GM12878 (cell line): ENCODE results near the gene FUT3.
A peak's percentile ranks its signal among the peaks of the same experiment; 100 is the strongest.

ENCODE experiments used
- BHLHE40 ChIP-seq, 2 experiments: fragments of 450-650 bp in 1 of 2; IDR thresholded peaks; 2 replicates each; pipeline ENCODE4 v1.6.1; 2011 to 2017; ENCODE audit warnings: low read depth in 2 of 2, borderline replicate concordance in 1 of 2, improper control_type of control experiment in 1 of 2, low read length in 1 of 2, mild to moderate bottlenecking in 1 of 2
- CHD1 ChIP-seq: IDR thresholded peaks from 2 replicates; pipeline ENCODE4 v1.6.1; 2012; ENCODE audit warnings: low read depth, low read length, improper control_type of control experiment
- CHD2 ChIP-seq: IDR thresholded peaks from 2 replicates; pipeline ENCODE4 v1.6.1; 2011; ENCODE audit warnings: low read depth, low read length, improper control_type of control experiment, borderline replicate concordance
- EP300 ChIP-seq, 2 experiments: fragments of 150-350 bp in 1 of 2; IDR thresholded peaks; 2 replicates each; pipeline ENCODE4 v1.6.1; 2011 to 2012; ENCODE audit warnings: low read depth in 2 of 2, low read length in 2 of 2, borderline replicate concordance in 1 of 2, improper control_type of control experiment in 1 of 2, inconsistent platforms in 1 of 2; ENCODE audit not compliant: control insufficient read depth in 1 of 2
- ESRRA ChIP-seq: IDR thresholded peaks from 2 replicates; pipeline ENCODE4 v1.6.1; 2012; ENCODE audit warnings: mild to moderate bottlenecking, low read length, improper control_type of control experiment
- JUND ChIP-seq: IDR thresholded peaks from 2 replicates; pipeline ENCODE4 v1.6.1; 2012; ENCODE audit warnings: low read depth, mild to moderate bottlenecking, low read length, improper control_type of control experiment, moderate library complexity
- POLR2AphosphoS5 ChIP-seq: IDR thresholded peaks from 2 replicates; pipeline ENCODE4 v1.6.1; 2011; ENCODE audit warnings: mild to moderate bottlenecking, low read length, inconsistent platforms
- RB1 ChIP-seq: fragments of 450-650 bp; formaldehyde crosslinking; IDR thresholded peaks from 2 replicates; pipeline ENCODE4 v1.6.1; 2017; ENCODE audit warnings: mild to moderate bottlenecking, borderline replicate concordance
- YY1 ChIP-seq: IDR thresholded peaks from 2 replicates; pipeline ENCODE4 v1.6.1; 2011; ENCODE audit warnings: low read depth, mild to moderate bottlenecking, low read length
- TF ChIP-seq, protein P1 (sequence below): fragments of 450-650 bp; IDR thresholded peaks from 2 replicates; pipeline ENCODE4 v1.6.1; 2016; ENCODE audit warnings: mild to moderate bottlenecking, moderate library complexity, borderline replicate concordance
- TF ChIP-seq, protein P2 (sequence below), 3 experiments: IDR thresholded peaks in 2 of 3; conservative IDR thresholded peaks in 1 of 3; 2 replicates each; pipeline ENCODE4 v1.5.1; 2011; ENCODE audit warnings: low read depth in 3 of 3, low read length in 3 of 3, mild to moderate bottlenecking in 3 of 3, control low read depth in 2 of 3, moderate library complexity in 2 of 3, inconsistent platforms in 1 of 3, mixed read lengths in 1 of 3; ENCODE audit not compliant: control insufficient read depth in 2 of 3, insufficient read depth in 1 of 3; ENCODE audit errors: extremely low read depth in 1 of 3

DNA sequence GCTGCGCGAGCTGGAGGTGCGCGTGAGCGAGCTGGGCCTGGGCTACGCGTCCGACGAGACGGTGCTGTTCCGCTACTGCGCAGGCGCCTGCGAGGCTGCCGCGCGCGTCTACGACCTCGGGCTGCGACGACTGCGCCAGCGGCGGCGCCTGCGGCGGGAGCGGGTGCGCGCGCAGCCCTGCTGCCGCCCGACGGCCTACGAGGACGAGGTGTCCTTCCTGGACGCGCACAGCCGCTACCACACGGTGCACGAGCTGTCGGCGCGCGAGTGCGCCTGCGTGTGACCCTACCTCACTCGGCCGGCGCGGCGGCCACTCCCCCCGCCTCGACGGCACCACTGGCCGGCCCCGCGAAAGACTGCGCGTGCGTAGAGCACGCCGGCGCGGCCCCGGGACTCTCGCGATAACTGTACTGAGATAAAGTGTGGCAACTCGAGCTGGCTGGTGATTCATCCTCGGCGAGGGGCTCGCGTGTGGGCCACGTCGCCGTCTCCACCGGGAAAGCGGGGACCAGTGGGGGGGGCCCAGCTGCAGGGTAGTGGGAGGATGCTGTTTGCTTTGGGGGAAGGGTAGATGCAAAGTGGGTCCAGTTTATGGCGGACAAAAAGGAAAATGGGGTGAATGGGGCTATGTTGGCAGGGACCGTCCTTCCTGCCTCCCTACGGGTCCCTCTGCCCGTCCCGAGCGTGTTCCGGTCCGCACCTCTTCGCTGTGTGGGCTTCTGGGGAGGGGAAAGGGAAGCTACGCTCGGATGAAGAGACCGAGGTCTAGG lies 23.2 kb downstream of the FUT3 start:
- TF ChIP-seq ESRRA (no peak), EP300 (IDR thresholded peaks at IDR 0.05; ENCODE audit: borderline replicate concordance in 1 of 2, control insufficient read depth in 1 of 2, low read depth in 2 of 2, low read length in 2 of 2) (no peak), YY1 (no peak), CHD1 (no peak), POLR2AphosphoS5 (peak; percentile 96), BHLHE40 (IDR thresholded peaks at IDR 0.05; ENCODE audit: borderline replicate concordance in 1 of 2, low read depth in 2 of 2, low read length in 1 of 2) (peak in 1 of 2 experiments; percentile 66; a peak in 2 of 4 replicates), CHD2 (peak; percentile 96), RB1 (no peak), JUND (no peak)
- TF ChIP-seq, protein P1, sequence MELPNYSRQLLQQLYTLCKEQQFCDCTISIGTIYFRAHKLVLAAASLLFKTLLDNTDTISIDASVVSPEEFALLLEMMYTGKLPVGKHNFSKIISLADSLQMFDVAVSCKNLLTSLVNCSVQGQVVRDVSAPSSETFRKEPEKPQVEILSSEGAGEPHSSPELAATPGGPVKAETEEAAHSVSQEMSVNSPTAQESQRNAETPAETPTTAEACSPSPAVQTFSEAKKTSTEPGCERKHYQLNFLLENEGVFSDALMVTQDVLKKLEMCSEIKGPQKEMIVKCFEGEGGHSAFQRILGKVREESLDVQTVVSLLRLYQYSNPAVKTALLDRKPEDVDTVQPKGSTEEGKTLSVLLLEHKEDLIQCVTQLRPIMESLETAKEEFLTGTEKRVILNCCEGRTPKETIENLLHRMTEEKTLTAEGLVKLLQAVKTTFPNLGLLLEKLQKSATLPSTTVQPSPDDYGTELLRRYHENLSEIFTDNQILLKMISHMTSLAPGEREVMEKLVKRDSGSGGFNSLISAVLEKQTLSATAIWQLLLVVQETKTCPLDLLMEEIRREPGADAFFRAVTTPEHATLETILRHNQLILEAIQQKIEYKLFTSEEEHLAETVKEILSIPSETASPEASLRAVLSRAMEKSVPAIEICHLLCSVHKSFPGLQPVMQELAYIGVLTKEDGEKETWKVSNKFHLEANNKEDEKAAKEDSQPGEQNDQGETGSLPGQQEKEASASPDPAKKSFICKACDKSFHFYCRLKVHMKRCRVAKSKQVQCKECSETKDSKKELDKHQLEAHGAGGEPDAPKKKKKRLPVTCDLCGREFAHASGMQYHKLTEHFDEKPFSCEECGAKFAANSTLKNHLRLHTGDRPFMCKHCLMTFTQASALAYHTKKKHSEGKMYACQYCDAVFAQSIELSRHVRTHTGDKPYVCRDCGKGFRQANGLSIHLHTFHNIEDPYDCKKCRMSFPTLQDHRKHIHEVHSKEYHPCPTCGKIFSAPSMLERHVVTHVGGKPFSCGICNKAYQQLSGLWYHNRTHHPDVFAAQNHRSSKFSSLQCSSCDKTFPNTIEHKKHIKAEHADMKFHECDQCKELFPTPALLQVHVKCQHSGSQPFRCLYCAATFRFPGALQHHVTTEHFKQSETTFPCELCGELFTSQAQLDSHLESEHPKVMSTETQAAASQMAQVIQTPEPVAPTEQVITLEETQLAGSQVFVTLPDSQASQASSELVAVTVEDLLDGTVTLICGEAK, result peak; percentile 29; the same call in 1 of the 2 replicates
- TF ChIP-seq, protein P2, sequence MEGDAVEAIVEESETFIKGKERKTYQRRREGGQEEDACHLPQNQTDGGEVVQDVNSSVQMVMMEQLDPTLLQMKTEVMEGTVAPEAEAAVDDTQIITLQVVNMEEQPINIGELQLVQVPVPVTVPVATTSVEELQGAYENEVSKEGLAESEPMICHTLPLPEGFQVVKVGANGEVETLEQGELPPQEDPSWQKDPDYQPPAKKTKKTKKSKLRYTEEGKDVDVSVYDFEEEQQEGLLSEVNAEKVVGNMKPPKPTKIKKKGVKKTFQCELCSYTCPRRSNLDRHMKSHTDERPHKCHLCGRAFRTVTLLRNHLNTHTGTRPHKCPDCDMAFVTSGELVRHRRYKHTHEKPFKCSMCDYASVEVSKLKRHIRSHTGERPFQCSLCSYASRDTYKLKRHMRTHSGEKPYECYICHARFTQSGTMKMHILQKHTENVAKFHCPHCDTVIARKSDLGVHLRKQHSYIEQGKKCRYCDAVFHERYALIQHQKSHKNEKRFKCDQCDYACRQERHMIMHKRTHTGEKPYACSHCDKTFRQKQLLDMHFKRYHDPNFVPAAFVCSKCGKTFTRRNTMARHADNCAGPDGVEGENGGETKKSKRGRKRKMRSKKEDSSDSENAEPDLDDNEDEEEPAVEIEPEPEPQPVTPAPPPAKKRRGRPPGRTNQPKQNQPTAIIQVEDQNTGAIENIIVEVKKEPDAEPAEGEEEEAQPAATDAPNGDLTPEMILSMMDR (IDR thresholded peaks at IDR 0.05 in 2 of 3, conservative IDR thresholded peaks at IDR 0.05 in 1 of 3; ENCODE audit: control insufficient read depth in 2 of 3, extremely low read depth in 1 of 3, insufficient read depth in 1 of 3, low read depth in 3 of 3, low read length in 3 of 3), result no peak
